MM.1S (cell line): ENCODE results near the gene GAGE10.
A peak's percentile ranks its signal among the peaks of the same experiment; 100 is the strongest.

Experiments used
- EZH2 ChIP-seq: fragments of 300-600 bp; sonication (generic); optimal IDR thresholded peaks from 2 replicates; pipeline ENCODE3; 2017; ENCODE audit warnings: low read depth, mild to moderate bottlenecking, antibody characterized with exemption, low read length, mixed read lengths
- TF ChIP-seq, protein P1 (sequence below): fragments of 300-600 bp; sonication (generic); IDR thresholded peaks from 2 replicates; pipeline ENCODE4 v1.5.1; 2016; ENCODE audit warnings: antibody characterized with exemption, low read length, mixed read lengths

- no peak for TF ChIP-seq EZH2
- TF ChIP-seq, protein P1, sequence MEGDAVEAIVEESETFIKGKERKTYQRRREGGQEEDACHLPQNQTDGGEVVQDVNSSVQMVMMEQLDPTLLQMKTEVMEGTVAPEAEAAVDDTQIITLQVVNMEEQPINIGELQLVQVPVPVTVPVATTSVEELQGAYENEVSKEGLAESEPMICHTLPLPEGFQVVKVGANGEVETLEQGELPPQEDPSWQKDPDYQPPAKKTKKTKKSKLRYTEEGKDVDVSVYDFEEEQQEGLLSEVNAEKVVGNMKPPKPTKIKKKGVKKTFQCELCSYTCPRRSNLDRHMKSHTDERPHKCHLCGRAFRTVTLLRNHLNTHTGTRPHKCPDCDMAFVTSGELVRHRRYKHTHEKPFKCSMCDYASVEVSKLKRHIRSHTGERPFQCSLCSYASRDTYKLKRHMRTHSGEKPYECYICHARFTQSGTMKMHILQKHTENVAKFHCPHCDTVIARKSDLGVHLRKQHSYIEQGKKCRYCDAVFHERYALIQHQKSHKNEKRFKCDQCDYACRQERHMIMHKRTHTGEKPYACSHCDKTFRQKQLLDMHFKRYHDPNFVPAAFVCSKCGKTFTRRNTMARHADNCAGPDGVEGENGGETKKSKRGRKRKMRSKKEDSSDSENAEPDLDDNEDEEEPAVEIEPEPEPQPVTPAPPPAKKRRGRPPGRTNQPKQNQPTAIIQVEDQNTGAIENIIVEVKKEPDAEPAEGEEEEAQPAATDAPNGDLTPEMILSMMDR = peak; percentile 45
These were observed 11.7 kb upstream of the GAGE10 start for GRCh38 chrX:49291615-49292337.
